Duodenal mucosa (tissue), 2 donors: Measurements from ENCODE around the gene MPLKIP.
A peak's percentile ranks its signal among the peaks of the same experiment; 100 is the strongest.
"Not testable (repeated sequence)": the region's sequence is repeated elsewhere in the genome, so short reads cannot be mapped to it uniquely, and the experiment has no call there.

Experiments
- H3K27ac ChIP-seq: one replicate; pipeline ENCODE4 v1.7.0; 2013; ENCODE audit warnings: low read depth, low read length
- H3K27me3 ChIP-seq, 2 donors: one replicate each; pipeline ENCODE4 v1.7.0; 2013; ENCODE audit warnings: low read length in 2 of 2, control low read depth in 1 of 2; ENCODE audit not compliant: insufficient read depth in 2 of 2, control insufficient read depth in 1 of 2
- H3K36me3 ChIP-seq, 2 donors: one replicate each; pipeline ENCODE4 v1.7.0; 2013; ENCODE audit warnings: low read length in 2 of 2, control low read depth in 1 of 2; ENCODE audit not compliant: insufficient read depth in 2 of 2, control insufficient read depth in 1 of 2
- H3K4me1 ChIP-seq, 2 donors: one replicate each; pipeline ENCODE4 v1.7.0; 2013; ENCODE audit warnings: low read length in 2 of 2, control low read depth in 1 of 2; ENCODE audit not compliant: insufficient read depth in 2 of 2, control insufficient read depth in 1 of 2
- H3K4me3 ChIP-seq, 2 donors: one replicate each; pipeline ENCODE4 v1.7.0; 2013; ENCODE audit warnings: low read length in 2 of 2, low read depth in 1 of 2
- H3K9ac ChIP-seq, 2 donors: one replicate each; pipeline ENCODE4 v1.7.0; 2013; ENCODE audit warnings: low read length in 2 of 2, low read depth in 1 of 2
- H3K9me3 ChIP-seq, 2 donors: one replicate each; pipeline ENCODE4 v1.7.0; 2013; ENCODE audit warnings: low read length in 2 of 2, control low read depth in 1 of 2; ENCODE audit not compliant: control insufficient read depth in 1 of 2

The MPLKIP gene

GRCh38 chr7:40156988-40157387, 22.6 kb upstream of the MPLKIP start:
- no peaks in the 10 kb centered on the region for H3K9me3 ChIP-seq
- no peaks in the 10 kb centered on the region for H3K36me3 ChIP-seq
- peak overlapping the region in 1 of 2 donors; percentile 53 for H3K4me3 ChIP-seq
- no peaks in the 10 kb centered on the region for H3K27me3 ChIP-seq
- H3K4me1 ChIP-seq, result peaks cover 0 to 5% of the 10 kb centered on the region in 2 donors
- no peak overlapping the region for H3K9ac ChIP-seq
- no peak overlapping the region for H3K27ac ChIP-seq

DNA sequence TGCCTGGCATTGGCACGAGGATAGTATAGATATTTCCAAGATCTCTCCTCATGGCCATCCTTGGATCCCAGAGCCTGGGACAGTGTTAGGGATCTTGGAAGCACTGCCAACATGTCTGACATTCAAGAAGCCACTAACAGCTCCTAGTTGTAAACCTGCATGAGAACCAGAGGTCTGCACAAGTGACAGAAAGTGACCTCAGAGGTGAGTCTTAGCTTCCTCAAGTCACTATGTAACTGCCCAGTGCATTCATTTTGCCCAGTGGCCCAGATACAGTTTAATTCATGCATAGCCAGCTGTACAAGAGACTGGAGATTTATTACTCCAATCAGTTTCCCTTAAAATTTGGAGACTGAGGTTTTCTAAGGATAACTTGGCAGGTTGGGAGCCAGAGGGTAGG, 17.1 kb upstream of the MPLKIP start:
- H3K27me3 ChIP-seq, result no peaks in the 10 kb centered on the region
- H3K4me1 ChIP-seq, result peaks cover 0 to 2% of the 10 kb centered on the region in 2 donors
- H3K36me3 ChIP-seq, result no peaks in the 10 kb centered on the region
- no peak overlapping the region for H3K9ac ChIP-seq
- H3K27ac ChIP-seq, result no peak overlapping the region
- no peak overlapping the region for H3K4me3 ChIP-seq
- no peaks in the 10 kb centered on the region for H3K9me3 ChIP-seq

GRCh38 chr7:40148671-40149070, 14.2 kb upstream of the MPLKIP start:
- no peak overlapping the region for H3K27ac ChIP-seq
- H3K9me3 ChIP-seq, result no peaks in the 10 kb centered on the region
- no peaks in the 10 kb centered on the region for H3K27me3 ChIP-seq
- no peaks in the 10 kb centered on the region for H3K36me3 ChIP-seq
- peaks cover 0 to 4% of the 10 kb centered on the region in 2 donors for H3K4me1 ChIP-seq
- H3K9ac ChIP-seq, result no peak overlapping the region
- no peak overlapping the region for H3K4me3 ChIP-seq

- not testable (repeated sequence) for H3K9ac ChIP-seq, H3K9me3 ChIP-seq, H3K27me3 ChIP-seq, H3K27ac ChIP-seq, H3K4me1 ChIP-seq, H3K36me3 ChIP-seq, H3K4me3 ChIP-seq
Measured at GRCh38 chr7:40148247-40148580, 13.8 kb upstream of the MPLKIP start.

GRCh38 chr7:40147371-40148246, 13.2 kb upstream of the MPLKIP start:
- H3K9me3 ChIP-seq, result no peaks in the 10 kb centered on the region
- H3K27me3 ChIP-seq, result no peaks in the 10 kb centered on the region
- no peaks in the 10 kb centered on the region for H3K36me3 ChIP-seq
- H3K4me1 ChIP-seq, result peaks cover 0 to 4% of the 10 kb centered on the region in 2 donors
- no peak overlapping the region for H3K9ac ChIP-seq
- no peak overlapping the region for H3K27ac ChIP-seq
- H3K4me3 ChIP-seq, result no peak overlapping the region

DNA sequence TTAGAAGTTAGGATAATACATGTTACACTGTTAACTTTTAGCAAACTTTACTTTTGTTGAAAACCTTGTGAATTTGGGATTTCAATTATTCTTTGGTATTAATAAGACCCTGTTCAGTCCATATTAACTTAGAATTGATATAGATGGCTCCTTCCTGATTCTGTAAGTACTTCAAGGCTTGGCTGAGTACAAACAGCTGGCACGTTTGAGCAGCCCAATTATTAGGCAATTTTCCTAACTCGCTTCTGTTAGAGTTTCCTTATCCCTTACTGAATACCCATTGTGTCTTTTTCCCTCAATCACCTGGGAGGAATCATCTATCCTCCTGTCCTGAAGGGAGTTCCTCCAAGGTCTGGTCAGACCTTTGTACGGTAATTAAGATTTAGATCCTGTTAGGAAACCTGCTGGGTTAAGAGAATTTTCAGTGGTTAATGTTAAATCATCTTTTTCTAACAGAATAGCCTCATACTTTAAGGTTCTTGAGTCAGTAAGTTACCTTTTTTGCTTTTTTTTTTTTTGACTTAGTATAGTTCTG, 11.2 kb upstream of the MPLKIP start:
- H3K36me3 ChIP-seq, H3K4me1 ChIP-seq, H3K9ac ChIP-seq, H3K27me3 ChIP-seq, H3K4me3 ChIP-seq, H3K27ac ChIP-seq, H3K9me3 ChIP-seq: not testable (repeated sequence)

- not testable (repeated sequence) for H3K27ac ChIP-seq, H3K9ac ChIP-seq, H3K4me1 ChIP-seq, H3K36me3 ChIP-seq, H3K27me3 ChIP-seq, H3K4me3 ChIP-seq, H3K9me3 ChIP-seq
Measured at GRCh38 chr7:40141916-40142315, 7.5 kb upstream of the MPLKIP start.

DNA sequence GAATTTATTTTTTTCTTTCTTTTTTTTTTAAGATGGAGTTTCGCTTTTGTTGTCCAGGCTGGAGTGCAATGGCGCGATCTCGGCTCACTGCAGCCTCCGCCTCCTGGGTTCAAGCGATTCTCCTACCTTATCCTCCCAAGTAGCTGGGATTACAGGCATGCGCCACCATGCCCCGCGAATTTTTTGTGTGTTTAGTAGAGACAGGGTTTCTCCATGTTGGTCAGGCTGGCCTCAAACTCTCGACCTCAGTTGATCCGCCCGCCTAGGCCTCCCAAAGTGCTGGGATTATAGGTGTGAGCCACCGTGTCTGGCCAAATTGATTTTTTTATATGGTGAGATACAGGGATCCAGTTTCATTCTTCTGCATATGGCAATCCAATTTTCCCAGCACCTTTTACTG, 5.5 kb upstream of the MPLKIP start:
- not testable (repeated sequence) for H3K27ac ChIP-seq, H3K36me3 ChIP-seq, H3K27me3 ChIP-seq, H3K9me3 ChIP-seq, H3K4me3 ChIP-seq, H3K9ac ChIP-seq, H3K4me1 ChIP-seq

DNA sequence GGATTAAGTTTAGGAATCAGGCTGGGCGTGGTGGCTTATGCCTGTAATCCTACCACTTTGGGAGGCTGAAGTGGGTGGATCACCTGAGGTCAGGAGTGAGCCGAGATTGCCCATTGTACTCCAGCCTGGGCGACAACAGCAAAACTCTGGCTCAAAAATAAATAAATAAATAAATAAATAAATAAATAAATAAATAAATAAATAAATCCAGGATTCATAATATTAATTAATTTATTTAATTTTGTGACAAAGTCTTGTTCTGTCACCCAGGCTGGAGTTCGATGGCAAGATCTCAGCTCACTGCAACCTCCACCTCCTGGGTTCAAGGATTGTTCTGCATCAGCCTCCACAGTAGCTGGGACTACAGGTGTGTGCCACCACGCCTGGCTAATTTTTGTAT, 4.6 kb upstream of the MPLKIP start:
- no peaks in the 10 kb centered on the region for H3K27me3 ChIP-seq
- no peaks in the 10 kb centered on the region for H3K36me3 ChIP-seq
- H3K9ac ChIP-seq, result no peak overlapping the region
- no peak overlapping the region for H3K27ac ChIP-seq
- no peak overlapping the region for H3K4me3 ChIP-seq
- no peaks in the 10 kb centered on the region for H3K9me3 ChIP-seq
- H3K4me1 ChIP-seq, result peaks cover 0 to 6% of the 10 kb centered on the region in 2 donors

- H3K4me3 ChIP-seq, result no peak overlapping the region
- no peaks in the 10 kb centered on the region for H3K36me3 ChIP-seq
- no peaks in the 10 kb centered on the region for H3K9me3 ChIP-seq
- peaks cover 10 to 17% of the 10 kb centered on the region in 2 donors for H3K4me1 ChIP-seq
- H3K27me3 ChIP-seq, result no peaks in the 10 kb centered on the region
- H3K9ac ChIP-seq, result no peak overlapping the region
- no peak overlapping the region for H3K27ac ChIP-seq
Measured at GRCh38 chr7:40137563-40137962, 3.1 kb upstream of the MPLKIP start.
